ENCODE measurements around the gene MSH3.

DNA sequence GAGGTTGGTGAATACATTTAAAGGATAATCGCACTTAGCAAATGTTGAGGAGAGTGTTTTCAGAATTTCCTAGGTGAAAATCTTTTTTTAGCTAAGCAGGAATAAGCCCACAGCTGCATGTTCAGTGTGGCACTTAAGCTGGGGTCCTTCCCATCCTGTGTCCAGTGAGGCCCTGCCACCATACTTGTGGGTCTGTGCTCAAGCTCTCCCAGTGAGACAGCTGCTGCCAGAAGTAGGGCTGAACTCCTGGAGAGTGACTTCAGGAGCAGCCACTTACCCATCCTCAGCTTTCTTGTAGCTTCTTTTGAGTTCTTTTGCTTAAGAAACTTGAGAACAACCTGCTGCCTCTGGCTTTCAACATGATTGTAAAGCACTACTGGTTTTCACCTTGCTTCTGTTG lies 110.3 kb downstream of the MSH3 start:
- TF ChIP-seq, protein P1, sequence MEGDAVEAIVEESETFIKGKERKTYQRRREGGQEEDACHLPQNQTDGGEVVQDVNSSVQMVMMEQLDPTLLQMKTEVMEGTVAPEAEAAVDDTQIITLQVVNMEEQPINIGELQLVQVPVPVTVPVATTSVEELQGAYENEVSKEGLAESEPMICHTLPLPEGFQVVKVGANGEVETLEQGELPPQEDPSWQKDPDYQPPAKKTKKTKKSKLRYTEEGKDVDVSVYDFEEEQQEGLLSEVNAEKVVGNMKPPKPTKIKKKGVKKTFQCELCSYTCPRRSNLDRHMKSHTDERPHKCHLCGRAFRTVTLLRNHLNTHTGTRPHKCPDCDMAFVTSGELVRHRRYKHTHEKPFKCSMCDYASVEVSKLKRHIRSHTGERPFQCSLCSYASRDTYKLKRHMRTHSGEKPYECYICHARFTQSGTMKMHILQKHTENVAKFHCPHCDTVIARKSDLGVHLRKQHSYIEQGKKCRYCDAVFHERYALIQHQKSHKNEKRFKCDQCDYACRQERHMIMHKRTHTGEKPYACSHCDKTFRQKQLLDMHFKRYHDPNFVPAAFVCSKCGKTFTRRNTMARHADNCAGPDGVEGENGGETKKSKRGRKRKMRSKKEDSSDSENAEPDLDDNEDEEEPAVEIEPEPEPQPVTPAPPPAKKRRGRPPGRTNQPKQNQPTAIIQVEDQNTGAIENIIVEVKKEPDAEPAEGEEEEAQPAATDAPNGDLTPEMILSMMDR (IDR thresholded peaks at IDR 0.05) = no peak
- TF ChIP-seq POLR2A (IDR thresholded peaks at IDR 0.05) = no peak
